Esophagus mucosa (tissue), 1 donor: Measurements from ENCODE around the gene OR6K6. TPM values are rescaled to one million over a fixed set of nuclear protein-coding genes. Genes with fewer than 3 reads are reported as not detected.

ENCODE experiments used
- ATAC-seq: fragments of 200-7000 bp; cut with Tn5 transposase; one replicate; pipeline ENCODE4 v1.9.1; 2020
- total RNA-seq: library from RNA; stranded (reverse); gene quantifications from one replicate; pipeline ENCODE4 v1.2.4, GENCODE V29; 2023
- donor health status: DM: yes; HTN: yes; CAD: no.

OR6K6 gene
- total RNA-seq, 1 donor from 2014 or later = not detected

GRCh38 chr1:158803678-158804077, 49.2 kb downstream of the OR6K6 start:
- ATAC-seq = no peak

Other genes with a start within 250 kb of the OR6K6 start
- not detected for gene OR6Y1, start 200.3 kb upstream of the OR6K6 start, total RNA-seq
- not detected for gene OR6P1, start 184.1 kb upstream of the OR6K6 start, total RNA-seq
- gene OR10X1, start 174.8 kb upstream of the OR6K6 start, total RNA-seq = not detected
- not detected for gene OR10Z1, start 149.5 kb upstream of the OR6K6 start, total RNA-seq
- not detected for gene SPTA1, start 68.0 kb upstream of the OR6K6 start, total RNA-seq
- not detected for gene OR6K2, start 54.1 kb upstream of the OR6K6 start, total RNA-seq
- not detected for gene OR6K3, start 34.0 kb upstream of the OR6K6 start, total RNA-seq
- gene OR6N1, start 17.5 kb downstream of the OR6K6 start, total RNA-seq = not detected
- not detected for gene OR6N2, start 26.5 kb downstream of the OR6K6 start, total RNA-seq
- 0.52 TPM for gene MNDA, start 76.6 kb downstream of the OR6K6 start, total RNA-seq
- gene PYHIN1, start 176.8 kb downstream of the OR6K6 start, total RNA-seq = 0.44 TPM